ENCODE measurements around the gene DTNBP1. TPM values are rescaled to one million over a fixed set of nuclear protein-coding genes. Genes with fewer than 3 reads are reported as not detected.

The DTNBP1 gene, protein sequence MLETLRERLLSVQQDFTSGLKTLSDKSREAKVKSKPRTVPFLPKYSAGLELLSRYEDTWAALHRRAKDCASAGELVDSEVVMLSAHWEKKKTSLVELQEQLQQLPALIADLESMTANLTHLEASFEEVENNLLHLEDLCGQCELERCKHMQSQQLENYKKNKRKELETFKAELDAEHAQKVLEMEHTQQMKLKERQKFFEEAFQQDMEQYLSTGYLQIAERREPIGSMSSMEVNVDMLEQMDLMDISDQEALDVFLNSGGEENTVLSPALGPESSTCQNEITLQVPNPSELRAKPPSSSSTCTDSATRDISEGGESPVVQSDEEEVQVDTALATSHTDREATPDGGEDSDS
- total RNA-seq (2014; rRNA removed; shearing (Covaris generic)) = 0.56 and 2.7 TPM in 2 replicates

DNA sequence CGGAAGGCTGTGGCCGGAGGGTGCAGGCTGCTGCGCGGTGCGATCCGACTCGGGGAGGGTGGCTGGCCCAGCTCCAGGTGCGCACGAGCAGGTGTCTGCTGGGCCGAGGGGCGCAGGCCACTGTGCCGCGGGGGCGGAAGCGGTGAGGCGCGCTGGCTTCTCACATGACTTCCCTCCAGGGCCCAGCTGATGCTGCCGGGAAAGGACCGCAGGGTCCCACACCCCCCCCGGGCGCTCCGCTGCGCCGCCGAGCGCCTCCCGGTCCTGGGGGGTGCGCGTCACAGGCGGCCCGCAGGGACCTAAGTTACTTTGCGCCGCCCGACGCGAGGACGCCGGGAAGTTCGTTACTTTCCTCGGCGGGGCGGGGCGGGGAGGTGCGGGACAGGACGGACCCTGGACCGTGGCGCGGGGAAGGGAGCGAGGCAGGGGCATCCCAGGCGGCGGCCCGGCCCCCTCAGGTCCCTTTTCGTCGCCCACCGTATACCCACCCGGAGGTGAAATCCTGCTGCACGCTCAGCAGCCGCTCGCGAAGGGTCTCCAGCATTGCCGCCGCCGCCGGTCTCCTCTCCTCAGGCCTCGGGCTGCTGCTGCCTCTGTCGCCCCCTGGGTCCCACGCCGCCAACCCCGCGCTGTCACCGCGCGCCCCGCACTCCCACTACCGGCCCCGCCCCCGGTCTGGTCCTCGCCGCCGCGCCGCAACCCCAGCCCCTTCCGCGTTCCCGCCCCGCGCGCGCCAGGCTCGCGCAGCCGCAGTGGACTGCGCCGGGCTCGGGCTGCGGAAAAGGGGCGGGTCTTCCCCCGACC lies at the start of gene DTNBP1:
Gene DTNBP1 (minus strand): TSS at position 703 of the 804 bp plus-strand sequence. CDS start 159 bp downstream, at position 544.
- H3K4me3 ChIP-seq = peak within 1 kb of the TSS; percentile 88
- peak within 1 kb of the TSS; percentile 46 for H3K27ac ChIP-seq
- H3K36me3 ChIP-seq = peaks cover 14% of the 10 kb centered on the region
- peaks cover 9% of the 10 kb centered on the region for H3K4me1 ChIP-seq (replicated peaks)
- DNase-seq (ENCODE audit: low read depth in 1 of 2, low spot score in 2 of 2) = peak; percentile 73 to 80
- no peaks in the 10 kb centered on the region for H3K9me3 ChIP-seq (replicated peaks)
- no peaks in the 10 kb centered on the region for H3K27me3 ChIP-seq (replicated peaks)

DNA sequence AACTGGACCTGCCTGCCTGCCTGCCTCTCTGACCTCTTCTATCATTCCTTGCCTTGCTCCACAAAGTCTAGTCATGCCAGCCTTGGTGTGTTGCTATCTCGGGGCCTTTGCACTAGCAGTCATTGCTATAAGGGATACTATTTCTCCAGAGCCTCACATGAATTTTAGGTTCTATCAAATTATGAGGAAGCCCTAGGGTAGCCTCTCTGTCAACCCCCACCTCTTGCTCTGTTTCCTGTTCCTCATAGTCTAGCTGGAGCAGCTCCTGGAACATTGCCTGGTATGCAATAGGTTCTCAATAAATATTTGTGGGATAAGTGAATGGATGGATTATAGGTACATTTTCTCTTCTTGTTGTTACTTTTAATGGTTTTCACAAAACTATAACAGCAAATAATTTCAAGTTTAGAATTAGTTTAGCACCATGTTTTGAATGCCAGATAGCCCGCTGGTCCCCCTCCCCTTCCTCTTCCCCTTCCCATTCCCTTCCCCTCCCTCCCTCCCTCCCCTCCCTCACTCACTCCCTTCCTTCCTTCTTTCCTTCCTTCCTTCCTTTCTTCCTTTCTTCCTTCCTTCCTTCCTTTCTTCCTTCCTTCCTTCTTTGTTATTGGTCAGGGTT lies 46.9 kb upstream of the DTNBP1 start:
- no peaks in the 10 kb centered on the region for H3K4me1 ChIP-seq (replicated peaks)
- no peaks in the 10 kb centered on the region for H3K9me3 ChIP-seq (replicated peaks)
- no peaks in the 10 kb centered on the region for H3K36me3 ChIP-seq
- no peaks in the 10 kb centered on the region for H3K27me3 ChIP-seq (replicated peaks)
- no peak overlapping the region for H3K4me3 ChIP-seq
- no peak for DNase-seq (ENCODE audit: low read depth in 1 of 2, low spot score in 2 of 2)
- no peak overlapping the region for H3K27ac ChIP-seq

DNA sequence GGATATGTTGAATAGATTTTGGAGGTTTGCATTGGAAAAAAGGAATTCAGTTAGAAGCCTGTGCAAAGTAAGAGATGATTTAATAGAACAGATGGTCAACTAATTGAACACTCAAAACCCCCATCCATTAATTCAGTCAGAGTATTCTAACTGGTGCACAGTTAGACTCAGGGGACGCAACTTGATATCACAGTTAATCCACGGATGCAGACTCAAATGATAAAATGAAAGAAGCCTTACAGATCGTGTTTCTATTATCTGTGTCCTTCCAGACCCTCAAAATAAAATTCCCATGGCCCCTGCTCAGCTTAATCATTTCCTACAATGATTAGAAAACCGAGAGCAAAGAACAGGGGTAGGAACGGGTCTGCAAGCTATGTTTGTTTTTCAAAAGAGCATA lies 45.4 kb upstream of the DTNBP1 start:
- Histone ChIP-seq H3K27ac (no peak overlapping the region), H3K9me3 (replicated peaks) (no peaks in the 10 kb centered on the region)

GRCh38 chr6:15705981-15706380 lies 43.2 kb upstream of the DTNBP1 start:
- no peaks in the 10 kb centered on the region for H3K9me3 ChIP-seq (replicated peaks)
- H3K4me3 ChIP-seq = no peak overlapping the region
- H3K27me3 ChIP-seq (replicated peaks) = no peaks in the 10 kb centered on the region
- H3K36me3 ChIP-seq = no peaks in the 10 kb centered on the region
- no peak overlapping the region for H3K27ac ChIP-seq
- no peak for DNase-seq (ENCODE audit: low read depth in 1 of 2, low spot score in 2 of 2)
- H3K4me1 ChIP-seq (replicated peaks) = no peaks in the 10 kb centered on the region

More for the DNA sequence above, 45.4 kb upstream of the DTNBP1 start:
- H3K4me3 ChIP-seq = no peak overlapping the region
- no peak for DNase-seq (ENCODE audit: low read depth in 1 of 2, low spot score in 2 of 2)
- no peaks in the 10 kb centered on the region for H3K4me1 ChIP-seq (replicated peaks)
- H3K27me3 ChIP-seq (replicated peaks) = no peaks in the 10 kb centered on the region
- no peaks in the 10 kb centered on the region for H3K36me3 ChIP-seq

- no peaks in the 10 kb centered on the region for H3K4me1 ChIP-seq (replicated peaks)
- H3K9me3 ChIP-seq (replicated peaks) = no peaks in the 10 kb centered on the region
- no peaks in the 10 kb centered on the region for H3K36me3 ChIP-seq
- no peak overlapping the region for H3K27ac ChIP-seq
- H3K4me3 ChIP-seq = no peak overlapping the region
- no peak for DNase-seq (ENCODE audit: low read depth in 1 of 2, low spot score in 2 of 2)
- no peaks in the 10 kb centered on the region for H3K27me3 ChIP-seq (replicated peaks)
These were observed 35.6 kb upstream of the DTNBP1 start for GRCh38 chr6:15698471-15698870.

GRCh38 chr6:15697895-15698294 lies 35.1 kb upstream of the DTNBP1 start:
- no peak overlapping the region for H3K27ac ChIP-seq
- H3K9me3 ChIP-seq (replicated peaks) = no peaks in the 10 kb centered on the region
- H3K4me1 ChIP-seq (replicated peaks) = no peaks in the 10 kb centered on the region
- no peak overlapping the region for H3K4me3 ChIP-seq
- no peaks in the 10 kb centered on the region for H3K36me3 ChIP-seq
- H3K27me3 ChIP-seq (replicated peaks) = no peaks in the 10 kb centered on the region
- no peak for DNase-seq (ENCODE audit: low read depth in 1 of 2, low spot score in 2 of 2)

DNA sequence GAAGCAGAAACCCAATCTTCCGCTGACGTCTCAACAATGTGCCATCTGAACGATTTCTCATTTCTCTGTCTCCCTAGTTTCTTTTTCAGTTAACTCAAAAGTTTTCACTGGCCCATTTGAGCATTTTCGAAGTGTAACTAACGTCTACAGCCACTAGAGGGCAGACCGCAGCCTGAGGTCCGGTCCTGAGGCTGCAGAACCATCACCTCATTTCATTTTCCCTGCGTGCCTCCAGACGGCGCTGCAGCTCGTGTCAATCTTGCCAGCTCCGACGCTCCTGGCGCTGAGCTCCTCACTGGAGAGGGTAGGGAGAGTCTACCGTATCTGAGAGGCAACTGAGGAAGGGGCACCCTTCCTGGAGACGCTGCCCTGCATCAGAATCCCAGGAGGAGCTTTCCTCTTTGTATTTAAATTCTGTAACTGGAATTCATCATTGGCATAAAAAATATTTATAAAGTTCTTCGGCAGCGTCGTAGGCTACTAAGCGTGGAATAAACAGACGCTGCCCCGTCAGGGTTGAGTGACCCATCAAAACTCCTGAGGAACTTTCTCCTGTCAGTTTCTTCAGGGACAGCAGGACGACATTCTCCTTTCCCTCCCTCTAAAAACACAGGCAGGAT lies 28.5 kb upstream of the DTNBP1 start:
- peak; percentile 77 to 81 for DNase-seq (ENCODE audit: low read depth in 1 of 2, low spot score in 2 of 2)
- 0 out of 2 replicates have a peak, but pooled peaks cover 3% of the 10 kb centered on the region for H3K4me1 ChIP-seq (replicated peaks)
- no peaks in the 10 kb centered on the region for H3K27me3 ChIP-seq (replicated peaks)
- H3K27ac ChIP-seq = no peak overlapping the region
- H3K4me3 ChIP-seq = peak overlapping the region; percentile 27
- no peaks in the 10 kb centered on the region for H3K36me3 ChIP-seq
- no peaks in the 10 kb centered on the region for H3K9me3 ChIP-seq (replicated peaks)

- 0 out of 2 replicates have a peak, but pooled peaks cover 3% of the 10 kb centered on the region for H3K4me1 ChIP-seq (replicated peaks)
- no peaks in the 10 kb centered on the region for H3K36me3 ChIP-seq
- DNase-seq (ENCODE audit: low read depth in 1 of 2, low spot score in 2 of 2) = no peak
- no peaks in the 10 kb centered on the region for H3K9me3 ChIP-seq (replicated peaks)
- no peaks in the 10 kb centered on the region for H3K27me3 ChIP-seq (replicated peaks)
- no peak overlapping the region for H3K27ac ChIP-seq
- H3K4me3 ChIP-seq = no peak overlapping the region
These were observed 27.7 kb upstream of the DTNBP1 start for GRCh38 chr6:15690510-15690909.

DNA sequence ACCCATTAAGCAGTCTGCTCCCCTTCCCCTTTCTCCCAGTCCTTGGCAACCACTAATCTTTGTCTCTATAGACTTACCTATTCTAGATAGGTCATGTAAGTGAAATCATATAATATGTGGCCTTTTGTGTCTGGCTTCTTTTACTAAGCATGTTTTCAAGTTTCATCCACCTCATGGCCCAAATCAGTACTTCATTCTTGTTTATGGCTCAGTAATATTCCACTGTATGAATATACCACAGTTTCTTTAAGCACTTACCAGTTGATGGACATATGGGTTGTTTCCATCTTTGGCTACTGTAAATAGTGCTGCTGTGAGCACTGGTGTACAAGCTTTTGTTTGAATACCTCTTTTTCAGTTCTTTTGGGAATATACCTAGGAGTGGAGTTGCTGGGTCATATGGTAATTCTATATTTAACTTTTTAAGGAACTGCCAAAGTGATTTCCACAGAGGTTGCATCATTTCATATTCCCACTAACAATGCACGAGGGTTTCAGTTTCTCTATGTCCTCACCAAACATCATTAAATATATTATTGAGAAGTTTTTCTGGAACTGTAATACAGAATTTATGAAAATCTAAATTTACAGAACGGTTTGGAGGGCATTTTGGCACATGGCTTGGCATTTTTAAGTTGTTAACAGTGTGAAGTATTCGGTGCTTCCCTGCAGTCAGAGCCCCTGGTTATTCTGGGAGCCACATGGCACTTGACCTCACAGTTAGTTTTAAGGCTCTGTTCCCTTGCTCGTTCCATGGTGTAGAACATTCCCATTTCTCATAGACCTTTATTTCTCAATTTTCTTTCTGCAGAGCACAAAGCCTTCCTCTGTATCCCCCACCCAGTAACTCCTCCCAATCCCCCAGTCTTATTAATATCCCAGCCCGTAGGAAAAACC lies 27.0 kb upstream of the DTNBP1 start:
- Histone ChIP-seq H3K27me3 (replicated peaks) (no peaks in the 10 kb centered on the region), H3K9me3 (replicated peaks) (no peaks in the 10 kb centered on the region), H3K4me1 (replicated peaks) (0 out of 2 replicates have a peak, but pooled peaks cover 3% of the 10 kb centered on the region), H3K27ac (no peak overlapping the region), H3K36me3 (no peaks in the 10 kb centered on the region), H3K4me3 (no peak overlapping the region)
- no peak for DNase-seq (ENCODE audit: low read depth in 1 of 2, low spot score in 2 of 2)

- H3K36me3 ChIP-seq = no peaks in the 10 kb centered on the region
- H3K4me1 ChIP-seq (replicated peaks) = no peaks in the 10 kb centered on the region
- H3K27me3 ChIP-seq (replicated peaks) = no peaks in the 10 kb centered on the region
- H3K9me3 ChIP-seq (replicated peaks) = no peaks in the 10 kb centered on the region
- H3K27ac ChIP-seq = no peak overlapping the region
- DNase-seq (ENCODE audit: low read depth in 1 of 2, low spot score in 2 of 2) = no peak
- no peak overlapping the region for H3K4me3 ChIP-seq
These were observed 22.8 kb upstream of the DTNBP1 start for GRCh38 chr6:15685619-15686018.

DNA sequence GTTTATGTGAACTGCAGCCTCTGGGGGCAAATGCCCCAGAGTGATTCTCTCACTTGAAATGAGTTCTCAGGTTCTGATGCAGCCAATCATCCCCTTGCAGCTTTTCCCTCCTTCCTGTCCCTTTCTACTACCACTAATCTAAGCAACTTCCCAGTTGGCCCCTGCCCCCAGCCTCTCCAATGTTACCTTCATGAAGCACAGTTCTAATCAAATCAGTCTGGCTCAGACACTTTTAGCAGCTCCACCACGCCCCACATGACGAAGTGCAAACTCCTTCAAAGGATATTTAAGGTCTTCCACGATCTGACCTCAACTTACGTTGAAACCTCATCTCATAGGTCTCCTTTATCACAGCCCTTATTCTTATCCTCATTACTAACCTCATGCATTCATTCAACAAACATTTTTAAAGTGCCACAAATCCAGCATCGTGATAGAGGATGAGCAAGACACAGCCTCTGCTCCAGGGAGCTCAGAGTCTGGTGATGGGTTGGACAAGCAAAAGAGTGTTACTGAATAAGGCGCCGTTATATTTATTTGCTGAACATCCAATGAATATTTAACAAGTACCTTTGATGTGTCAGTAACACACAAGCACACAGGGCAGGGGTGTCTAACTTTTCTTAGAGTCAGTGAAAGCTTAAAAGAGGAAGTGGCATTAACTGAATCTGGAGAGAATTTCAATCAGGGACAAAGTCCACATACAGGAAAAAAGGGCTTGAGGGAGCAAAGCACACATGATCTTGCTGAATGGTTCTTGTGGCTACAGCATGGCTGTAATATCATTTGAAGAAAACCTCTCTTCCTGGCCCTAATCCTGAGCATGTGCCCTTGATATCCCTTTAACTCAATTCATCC lies 20.4 kb upstream of the DTNBP1 start:
- Histone ChIP-seq H3K36me3 (no peaks in the 10 kb centered on the region), H3K9me3 (replicated peaks) (no peaks in the 10 kb centered on the region), H3K27me3 (replicated peaks) (no peaks in the 10 kb centered on the region), H3K27ac (no peak overlapping the region), H3K4me3 (no peak overlapping the region), H3K4me1 (replicated peaks) (no peaks in the 10 kb centered on the region)
- DNase-seq (ENCODE audit: low read depth in 1 of 2, low spot score in 2 of 2) = no peak

DNA sequence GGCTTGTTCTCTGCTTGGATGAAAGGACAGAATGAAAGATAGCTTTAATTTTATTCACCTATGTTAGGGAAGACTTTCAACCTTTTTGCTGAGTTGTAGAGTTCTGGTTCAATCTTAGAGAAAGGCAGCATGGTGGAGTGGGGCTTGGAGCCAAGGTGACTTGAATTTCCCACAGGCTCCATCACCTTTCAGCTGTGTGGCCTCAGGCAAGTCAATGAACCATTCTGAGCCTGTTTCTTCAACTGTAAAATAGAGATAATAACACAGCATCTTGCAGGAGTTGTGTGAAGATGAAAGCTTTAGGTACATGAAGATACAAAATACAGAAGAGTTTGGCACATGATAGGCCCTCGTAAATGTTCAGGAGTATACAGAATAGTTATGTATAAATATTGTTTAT lies 19.1 kb upstream of the DTNBP1 start:
- H3K27ac ChIP-seq = no peak overlapping the region
- no peaks in the 10 kb centered on the region for H3K9me3 ChIP-seq (replicated peaks)
- H3K36me3 ChIP-seq = no peaks in the 10 kb centered on the region
- no peaks in the 10 kb centered on the region for H3K4me1 ChIP-seq (replicated peaks)
- H3K4me3 ChIP-seq = no peak overlapping the region
- no peaks in the 10 kb centered on the region for H3K27me3 ChIP-seq (replicated peaks)
- no peak for DNase-seq (ENCODE audit: low read depth in 1 of 2, low spot score in 2 of 2)

Measured in SJSA1 (cell line).